ENCODE measurements around the gene PHGDH. TPM values are rescaled to one million over a fixed set of nuclear protein-coding genes. Genes with fewer than 3 reads are reported as not detected.

Gene PHGDH
- total and polyA plus RNA-seq, 2 of the 13 experiments (the other 11 are each of a cell fraction or from before 2014, with no cell fraction given) = 95.8 to 133 TPM

DNA sequence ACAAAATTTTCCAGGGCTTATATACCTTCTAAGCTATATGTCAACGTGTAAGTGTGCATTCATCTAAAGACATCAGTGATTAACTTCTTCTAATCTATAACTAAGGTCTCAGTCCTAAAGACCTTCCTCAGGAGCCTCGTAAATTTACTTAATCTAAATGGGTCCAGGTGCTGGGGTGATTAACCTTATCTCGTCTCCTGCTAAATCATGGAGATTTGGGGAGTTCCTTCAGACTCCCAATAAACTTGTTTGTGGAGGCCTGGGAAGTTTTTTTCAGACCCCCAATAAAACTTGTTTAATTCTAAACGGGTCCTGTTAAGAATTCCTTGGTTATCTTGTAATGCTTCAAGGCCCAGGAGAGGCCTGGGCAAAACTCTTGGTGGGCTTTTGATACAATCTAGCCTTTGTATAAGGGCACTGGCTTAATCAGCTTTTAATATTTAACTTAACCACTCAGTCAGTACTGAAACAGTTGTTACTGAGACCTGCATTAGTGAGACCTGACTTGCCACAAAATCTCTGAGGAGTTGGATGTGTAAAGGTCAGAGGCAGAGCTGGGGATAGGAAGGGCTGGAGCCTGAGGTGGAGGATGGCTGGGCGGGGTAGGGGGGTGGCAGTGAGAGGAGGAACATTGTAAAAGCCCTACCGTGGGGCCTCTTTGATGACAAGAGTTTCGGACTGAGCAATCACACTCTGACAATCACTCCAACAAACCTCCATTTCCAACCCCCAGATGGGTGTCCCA, 63.2 kb downstream of the PHGDH start:
- no peak overlapping the region for H2AFZ ChIP-seq (ENCODE audit: low read length)
- in situ Hi-C loops (cut with HindIII; ENCODE audit: extremely low pct_ligation_motif_present, low pct_unique_long_range_greater_than_20kb) = no loop called here
- peaks cover 96% of the 10 kb centered on the region for H3K4me1 ChIP-seq (ENCODE audit: insufficient read depth, low read length)
- no peaks in the 10 kb centered on the region for H3K79me2 ChIP-seq (ENCODE audit: insufficient read depth, low read length)
- POLR2A ChIA-PET = interaction anchor here (1.0 to 2.3 kb wide), 2 partner anchors 9 to 21 kb away, joined by 3 to 12 read pairs; no protein-coding TSS in a partner anchor
- no peaks in the 10 kb centered on the region for H3K27me3 ChIP-seq (ENCODE audit: control insufficient read depth in 1 of 2, insufficient read depth in 2 of 2, low read length in 2 of 2)
- FAIRE-seq (no peak), DNase-seq (ENCODE audit: low spot score) (no peak), ATAC-seq (peak; percentile 22)
- no peaks in the 10 kb centered on the region for H3K36me3 ChIP-seq (replicated peaks in 1 of 2; ENCODE audit: control insufficient read depth in 1 of 2, insufficient read depth in 2 of 2, low read length in 2 of 2)
- peak overlapping the region; percentile 70 for H3K4me2 ChIP-seq (ENCODE audit: low read depth, low read length)
- WGBS (ENCODE audit: low lambda C conversion rate) = 19% methylated on average over 7 of the region's 7 CpGs
- H3K27ac ChIP-seq (ENCODE audit: extremely low read length, insufficient read depth, low read length) = peak overlapping the region; percentile 59
- peak overlapping the region in 1 of 3 experiments; percentile 31; a peak in 1 of 6 replicates for H3K4me3 ChIP-seq (replicated peaks in 1 of 3; ENCODE audit: insufficient read depth in 1 of 3, low read depth in 2 of 3, low read length in 3 of 3)
- peak overlapping the region; percentile 28; the same call in 1 of the 2 replicates for H3K9ac ChIP-seq (ENCODE audit: insufficient read depth, low read depth, low read length)
- CTCF ChIA-PET (ENCODE audit: low intra/inter-chr PET ratio, low total read pairs) = no interaction called here
- no peaks in the 10 kb centered on the region for H3K9me3 ChIP-seq (ENCODE audit: low read length)
- BruUV-seq (replicated peaks) = no TSS peak
- intact Hi-C loops (cut with micrococcal nuclease; ENCODE audit: unreplicated experiment) = no loop called here
- no peaks in the 10 kb centered on the region for H4K20me1 ChIP-seq (ENCODE audit: insufficient read depth, low read length)
- TF ChIP-seq BORCS8-MEF2B (CRISPR knock-in tag; IDR thresholded peaks at IDR 0.05) (no peak), SYNCRIP (IDR thresholded peaks at IDR 0.05; ENCODE audit: insufficient read depth, low read depth, low read length) (no peak), ZNF34 (CRISPR knock-in tag; IDR thresholded peaks at IDR 0.05; ENCODE audit: borderline replicate concordance) (no peak), ZNF292 (CRISPR knock-in tag; IDR thresholded peaks at IDR 0.05; ENCODE audit: borderline replicate concordance, low read depth) (0 out of 2 replicates have a peak, but pooled peaks have one; percentile 30), ZNF282 (IDR thresholded peaks at IDR 0.05; ENCODE audit: partially characterized antibody) (no peak), ZNF234 (CRISPR knock-in tag; conservative IDR thresholded peaks at IDR 0.05) (no peak), MEIS2 (CRISPR knock-in tag; IDR thresholded peaks at IDR 0.05) (no peak), ZFX (CRISPR knock-in tag; IDR thresholded peaks at IDR 0.05; ENCODE audit: low read depth) (no peak), U2AF2 (IDR thresholded peaks at IDR 0.05; ENCODE audit: low read depth, low read length) (no peak), THYN1 (CRISPR knock-in tag; IDR thresholded peaks at IDR 0.05; ENCODE audit: borderline replicate concordance, low read depth) (no peak), FOXP1 (IDR thresholded peaks at IDR 0.05) (no peak), FOXP1 (CRISPR knock-in tag; IDR thresholded peaks at IDR 0.05) (no peak), KLF12 (CRISPR knock-in tag; IDR thresholded peaks at IDR 0.05; ENCODE audit: borderline replicate concordance) (no peak), CBX1 (IDR thresholded peaks at IDR 0.05; ENCODE audit: low read depth) (no peak), ZNF30 (CRISPR knock-in tag; IDR thresholded peaks at IDR 0.05) (no peak)
- TF ChIP-seq, protein P1, sequence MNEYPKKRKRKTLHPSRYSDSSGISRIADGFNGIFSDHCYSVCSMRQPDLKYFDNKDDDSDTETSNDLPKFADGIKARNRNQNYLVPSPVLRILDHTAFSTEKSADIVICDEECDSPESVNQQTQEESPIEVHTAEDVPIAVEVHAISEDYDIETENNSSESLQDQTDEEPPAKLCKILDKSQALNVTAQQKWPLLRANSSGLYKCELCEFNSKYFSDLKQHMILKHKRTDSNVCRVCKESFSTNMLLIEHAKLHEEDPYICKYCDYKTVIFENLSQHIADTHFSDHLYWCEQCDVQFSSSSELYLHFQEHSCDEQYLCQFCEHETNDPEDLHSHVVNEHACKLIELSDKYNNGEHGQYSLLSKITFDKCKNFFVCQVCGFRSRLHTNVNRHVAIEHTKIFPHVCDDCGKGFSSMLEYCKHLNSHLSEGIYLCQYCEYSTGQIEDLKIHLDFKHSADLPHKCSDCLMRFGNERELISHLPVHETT (CRISPR knock-in tag; conservative IDR thresholded peaks at IDR 0.05) = no peak
- TF ChIP-seq, protein P2, sequence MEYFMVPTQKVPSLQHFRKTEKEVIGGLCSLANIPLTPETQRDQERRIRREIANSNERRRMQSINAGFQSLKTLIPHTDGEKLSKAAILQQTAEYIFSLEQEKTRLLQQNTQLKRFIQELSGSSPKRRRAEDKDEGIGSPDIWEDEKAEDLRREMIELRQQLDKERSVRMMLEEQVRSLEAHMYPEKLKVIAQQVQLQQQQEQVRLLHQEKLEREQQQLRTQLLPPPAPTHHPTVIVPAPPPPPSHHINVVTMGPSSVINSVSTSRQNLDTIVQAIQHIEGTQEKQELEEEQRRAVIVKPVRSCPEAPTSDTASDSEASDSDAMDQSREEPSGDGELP (IDR thresholded peaks at IDR 0.05; ENCODE audit: borderline replicate concordance, low read depth) = no peak
- TF ChIP-seq, protein P3, sequence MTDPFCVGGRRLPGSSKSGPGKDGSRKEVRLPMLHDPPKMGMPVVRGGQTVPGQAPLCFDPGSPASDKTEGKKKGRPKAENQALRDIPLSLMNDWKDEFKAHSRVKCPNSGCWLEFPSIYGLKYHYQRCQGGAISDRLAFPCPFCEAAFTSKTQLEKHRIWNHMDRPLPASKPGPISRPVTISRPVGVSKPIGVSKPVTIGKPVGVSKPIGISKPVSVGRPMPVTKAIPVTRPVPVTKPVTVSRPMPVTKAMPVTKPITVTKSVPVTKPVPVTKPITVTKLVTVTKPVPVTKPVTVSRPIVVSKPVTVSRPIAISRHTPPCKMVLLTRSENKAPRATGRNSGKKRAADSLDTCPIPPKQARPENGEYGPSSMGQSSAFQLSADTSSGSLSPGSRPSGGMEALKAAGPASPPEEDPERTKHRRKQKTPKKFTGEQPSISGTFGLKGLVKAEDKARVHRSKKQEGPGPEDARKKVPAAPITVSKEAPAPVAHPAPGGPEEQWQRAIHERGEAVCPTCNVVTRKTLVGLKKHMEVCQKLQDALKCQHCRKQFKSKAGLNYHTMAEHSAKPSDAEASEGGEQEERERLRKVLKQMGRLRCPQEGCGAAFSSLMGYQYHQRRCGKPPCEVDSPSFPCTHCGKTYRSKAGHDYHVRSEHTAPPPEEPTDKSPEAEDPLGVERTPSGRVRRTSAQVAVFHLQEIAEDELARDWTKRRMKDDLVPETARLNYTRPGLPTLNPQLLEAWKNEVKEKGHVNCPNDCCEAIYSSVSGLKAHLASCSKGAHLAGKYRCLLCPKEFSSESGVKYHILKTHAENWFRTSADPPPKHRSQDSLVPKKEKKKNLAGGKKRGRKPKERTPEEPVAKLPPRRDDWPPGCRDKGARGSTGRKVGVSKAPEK (CRISPR knock-in tag; IDR thresholded peaks at IDR 0.05; ENCODE audit: borderline replicate concordance) = no peak

Data from HepG2 (cell line).